ENCODE data around the gene NBEAL2.

NBEAL2 gene

DNA sequence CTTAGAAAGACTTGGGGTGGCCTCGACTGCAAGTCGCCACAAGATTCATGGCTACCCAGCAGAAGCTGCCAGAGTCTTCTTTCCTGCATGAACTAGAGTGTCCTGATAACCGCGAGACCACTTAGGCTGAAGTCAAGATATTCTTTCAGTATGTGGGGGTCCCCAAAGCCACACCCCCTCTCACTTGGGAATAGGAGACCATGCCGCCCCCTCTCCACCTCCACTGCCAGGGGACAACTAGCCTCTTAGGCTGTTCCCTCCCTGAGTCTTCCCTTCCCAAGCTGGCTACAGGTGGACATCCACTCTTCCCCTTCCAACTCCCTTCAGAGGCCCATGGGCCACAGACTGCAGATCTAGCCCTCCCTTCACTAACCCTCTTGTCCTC lies 1.7 kb upstream of the NBEAL2 start:
- Histone ChIP-seq H3K36me3 (ENCODE audit: control insufficient read depth, insufficient read depth, low read length) (no peaks in the 10 kb centered on the region), H3K4me3 (replicated peaks; ENCODE audit: low read depth, low read length) (no peak overlapping the region), H3K27me3 (replicated peaks; ENCODE audit: control insufficient read depth, insufficient read depth, low read length) (no peaks in the 10 kb centered on the region)
- TF ChIP-seq, protein P1, sequence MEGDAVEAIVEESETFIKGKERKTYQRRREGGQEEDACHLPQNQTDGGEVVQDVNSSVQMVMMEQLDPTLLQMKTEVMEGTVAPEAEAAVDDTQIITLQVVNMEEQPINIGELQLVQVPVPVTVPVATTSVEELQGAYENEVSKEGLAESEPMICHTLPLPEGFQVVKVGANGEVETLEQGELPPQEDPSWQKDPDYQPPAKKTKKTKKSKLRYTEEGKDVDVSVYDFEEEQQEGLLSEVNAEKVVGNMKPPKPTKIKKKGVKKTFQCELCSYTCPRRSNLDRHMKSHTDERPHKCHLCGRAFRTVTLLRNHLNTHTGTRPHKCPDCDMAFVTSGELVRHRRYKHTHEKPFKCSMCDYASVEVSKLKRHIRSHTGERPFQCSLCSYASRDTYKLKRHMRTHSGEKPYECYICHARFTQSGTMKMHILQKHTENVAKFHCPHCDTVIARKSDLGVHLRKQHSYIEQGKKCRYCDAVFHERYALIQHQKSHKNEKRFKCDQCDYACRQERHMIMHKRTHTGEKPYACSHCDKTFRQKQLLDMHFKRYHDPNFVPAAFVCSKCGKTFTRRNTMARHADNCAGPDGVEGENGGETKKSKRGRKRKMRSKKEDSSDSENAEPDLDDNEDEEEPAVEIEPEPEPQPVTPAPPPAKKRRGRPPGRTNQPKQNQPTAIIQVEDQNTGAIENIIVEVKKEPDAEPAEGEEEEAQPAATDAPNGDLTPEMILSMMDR (IDR thresholded peaks at IDR 0.05; ENCODE audit: insufficient read depth, low read length, poor library complexity, severe bottlenecking): no peak
- DNase-seq (ENCODE audit: extremely low read depth, insufficient read length): no peak

DNA sequence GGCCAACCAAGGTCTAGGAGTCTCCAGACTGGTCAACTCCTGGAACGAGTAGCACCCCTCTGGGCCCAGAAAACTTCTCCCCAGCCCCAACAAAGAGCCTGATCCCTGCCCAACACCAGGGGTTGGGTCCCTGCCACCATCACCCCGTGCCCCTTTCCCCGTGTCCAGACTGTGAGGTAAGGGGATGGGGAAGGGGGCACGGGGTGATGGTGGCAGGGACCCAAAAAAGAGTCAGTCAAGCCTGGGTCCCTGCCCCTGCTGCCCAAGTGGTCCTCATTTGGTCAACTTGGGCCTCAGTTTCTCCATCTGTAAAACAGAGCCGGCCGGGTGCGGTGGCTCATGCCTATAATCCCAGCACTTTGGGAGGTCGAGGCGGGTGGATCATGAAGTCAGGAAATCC lies 1.1 kb upstream of the NBEAL2 start:
- no peaks in the 10 kb centered on the region for H3K27me3 ChIP-seq (replicated peaks; ENCODE audit: control insufficient read depth, insufficient read depth, low read length)
- TF ChIP-seq, protein P1 (IDR thresholded peaks at IDR 0.05; ENCODE audit: insufficient read depth, low read length, poor library complexity, severe bottlenecking): no peak
- no peak overlapping the region; the same call in 1 of the 2 replicates for H3K4me3 ChIP-seq (replicated peaks; ENCODE audit: low read depth, low read length)

DNA sequence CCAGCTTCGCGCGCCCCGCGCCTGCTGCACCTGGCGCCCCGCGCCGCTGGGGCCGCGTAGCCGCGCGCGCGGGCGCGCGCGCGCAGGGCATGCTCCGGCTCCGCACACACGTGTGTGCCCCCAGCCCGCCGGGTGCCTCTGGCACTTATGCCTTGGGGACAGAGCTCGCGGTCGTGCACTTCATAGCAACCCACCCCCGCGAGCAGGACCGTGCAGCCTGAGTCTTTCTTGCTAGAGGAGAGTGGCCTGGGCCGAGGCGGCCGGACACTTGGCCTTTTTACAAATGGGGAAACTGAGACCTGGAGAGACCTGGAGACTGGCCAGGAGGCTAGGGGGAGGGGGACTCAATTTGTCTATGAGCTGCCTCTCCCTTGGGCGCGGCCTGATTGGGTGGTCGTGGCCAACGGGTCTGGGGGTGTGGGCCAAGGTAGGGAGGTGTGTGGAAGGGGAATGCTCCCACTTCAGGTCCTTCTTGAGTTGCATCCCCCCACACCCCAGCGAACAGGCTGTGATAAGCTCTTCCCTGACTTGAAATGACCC lies 562 bp downstream of the NBEAL2 start:
- TF ChIP-seq, protein P1 (IDR thresholded peaks at IDR 0.05; ENCODE audit: insufficient read depth, low read length, poor library complexity, severe bottlenecking): no peak
- Histone ChIP-seq H3K4me3 (replicated peaks; ENCODE audit: low read depth, low read length) (peak overlapping the region; percentile 94), H3K27me3 (replicated peaks; ENCODE audit: control insufficient read depth, insufficient read depth, low read length) (no peaks in the 10 kb centered on the region), H3K36me3 (ENCODE audit: control insufficient read depth, insufficient read depth, low read length) (peaks cover 2% of the 10 kb centered on the region)
- DNase-seq (ENCODE audit: extremely low read depth, insufficient read length): no peak

More for the DNA sequence above, 1.1 kb upstream of the NBEAL2 start:
- H3K36me3 ChIP-seq (ENCODE audit: control insufficient read depth, insufficient read depth, low read length): no peaks in the 10 kb centered on the region
- DNase-seq (ENCODE audit: extremely low read depth, insufficient read length): no peak

DNA sequence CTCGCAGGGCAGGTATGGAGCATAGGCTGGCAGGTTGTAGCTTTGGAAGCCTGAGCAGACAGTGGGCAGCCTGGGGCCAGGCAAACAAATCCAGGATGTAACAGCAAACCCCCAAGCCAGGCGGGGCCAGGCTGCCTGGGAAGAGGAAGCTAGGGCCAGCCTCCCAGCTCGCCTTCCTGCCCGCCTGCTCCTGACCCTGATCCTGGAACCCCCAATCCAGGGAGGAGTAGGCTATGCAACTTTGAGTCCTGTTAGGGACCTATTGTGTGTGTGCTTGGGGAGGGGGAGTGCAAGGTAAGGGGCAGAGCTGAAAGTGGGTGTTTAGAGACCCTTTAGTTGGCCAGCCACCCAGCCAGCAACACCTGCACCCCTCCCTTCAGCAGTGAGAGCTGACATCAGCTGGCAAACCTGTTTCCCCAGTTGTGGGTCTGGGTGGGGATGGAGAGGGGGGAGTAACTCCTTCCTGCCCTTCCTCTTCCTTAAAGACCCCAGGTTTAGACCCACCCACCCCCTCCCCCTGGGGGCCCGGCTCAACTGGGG lies 2.5 kb downstream of the NBEAL2 start:
- no peak for DNase-seq (ENCODE audit: extremely low read depth, insufficient read length)
- no peak overlapping the region for H3K4me3 ChIP-seq (replicated peaks; ENCODE audit: low read depth, low read length)

DNA sequence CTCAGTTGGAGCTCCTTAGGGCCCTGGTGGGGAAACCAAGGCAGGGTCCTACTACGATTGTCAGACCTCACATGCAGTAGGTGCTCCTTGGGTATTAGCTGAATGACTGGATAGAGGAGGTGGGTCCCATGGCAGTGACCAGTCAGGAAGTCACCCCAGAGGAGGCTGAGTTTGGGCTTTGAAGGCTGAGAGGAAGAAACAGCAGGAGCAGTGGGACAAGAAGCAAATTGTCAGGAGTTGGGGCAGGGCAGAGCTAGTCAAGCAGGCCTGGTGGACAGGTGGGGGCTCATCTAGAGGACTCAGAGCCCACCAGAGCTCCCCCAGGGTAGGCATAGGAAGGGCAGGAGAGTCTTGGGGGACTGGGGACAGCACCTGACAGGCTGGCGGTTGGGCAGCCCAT lies 3.1 kb downstream of the NBEAL2 start:
- TF ChIP-seq, protein P1 (IDR thresholded peaks at IDR 0.05; ENCODE audit: insufficient read depth, low read length, poor library complexity, severe bottlenecking): no peak

More for the DNA sequence above, 2.5 kb downstream of the NBEAL2 start:
- TF ChIP-seq, protein P1 (IDR thresholded peaks at IDR 0.05; ENCODE audit: insufficient read depth, low read length, poor library complexity, severe bottlenecking): no peak
- peaks cover 5% of the 10 kb centered on the region for H3K36me3 ChIP-seq (ENCODE audit: control insufficient read depth, insufficient read depth, low read length)
- no peaks in the 10 kb centered on the region for H3K27me3 ChIP-seq (replicated peaks; ENCODE audit: control insufficient read depth, insufficient read depth, low read length)

More for the DNA sequence above, 3.1 kb downstream of the NBEAL2 start:
- peaks cover 5% of the 10 kb centered on the region for H3K36me3 ChIP-seq (ENCODE audit: control insufficient read depth, insufficient read depth, low read length)
- H3K27me3 ChIP-seq (replicated peaks; ENCODE audit: control insufficient read depth, insufficient read depth, low read length): no peaks in the 10 kb centered on the region
- DNase-seq (ENCODE audit: extremely low read depth, insufficient read length): no peak
- no peak overlapping the region for H3K4me3 ChIP-seq (replicated peaks; ENCODE audit: low read depth, low read length)

All from GM06990 (cell line).